ENCODE measurements around the gene PAK1. TPM values are rescaled to one million over a fixed set of nuclear protein-coding genes. Genes with fewer than 3 reads are reported as not detected.

The PAK1 gene
- total RNA-seq, 4 donors from 2014 or later = 17.8 to 34.5 (median 21.6) TPM

GRCh38 chr11:77517226-77517625 lies 43.3 kb upstream of the PAK1 start:
- no peak for TF ChIP-seq POLR2A (IDR thresholded peaks at IDR 0.05)
- TF ChIP-seq, protein P1, sequence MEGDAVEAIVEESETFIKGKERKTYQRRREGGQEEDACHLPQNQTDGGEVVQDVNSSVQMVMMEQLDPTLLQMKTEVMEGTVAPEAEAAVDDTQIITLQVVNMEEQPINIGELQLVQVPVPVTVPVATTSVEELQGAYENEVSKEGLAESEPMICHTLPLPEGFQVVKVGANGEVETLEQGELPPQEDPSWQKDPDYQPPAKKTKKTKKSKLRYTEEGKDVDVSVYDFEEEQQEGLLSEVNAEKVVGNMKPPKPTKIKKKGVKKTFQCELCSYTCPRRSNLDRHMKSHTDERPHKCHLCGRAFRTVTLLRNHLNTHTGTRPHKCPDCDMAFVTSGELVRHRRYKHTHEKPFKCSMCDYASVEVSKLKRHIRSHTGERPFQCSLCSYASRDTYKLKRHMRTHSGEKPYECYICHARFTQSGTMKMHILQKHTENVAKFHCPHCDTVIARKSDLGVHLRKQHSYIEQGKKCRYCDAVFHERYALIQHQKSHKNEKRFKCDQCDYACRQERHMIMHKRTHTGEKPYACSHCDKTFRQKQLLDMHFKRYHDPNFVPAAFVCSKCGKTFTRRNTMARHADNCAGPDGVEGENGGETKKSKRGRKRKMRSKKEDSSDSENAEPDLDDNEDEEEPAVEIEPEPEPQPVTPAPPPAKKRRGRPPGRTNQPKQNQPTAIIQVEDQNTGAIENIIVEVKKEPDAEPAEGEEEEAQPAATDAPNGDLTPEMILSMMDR (IDR thresholded peaks at IDR 0.05) = no peak
- WGBS, 2 donors = 89 to 90% methylated on average over 2 of the region's 2 CpGs

GRCh38 chr11:77515483-77515882 lies 41.6 kb upstream of the PAK1 start:
- DNase-seq (ENCODE audit: low spot score in 2 of 2) = no peak
- no peak overlapping the region for H3K4me3 ChIP-seq (ENCODE audit: low read depth, poor library complexity, severe bottlenecking)
- TF ChIP-seq, protein P1 (IDR thresholded peaks at IDR 0.05) = no peak
- no peak for TF ChIP-seq POLR2A (IDR thresholded peaks at IDR 0.05)
- 61 to 65% methylated on average over 3 of the region's 3 CpGs for WGBS, 2 donors
- intact Hi-C loops (cut with DNase I; ENCODE audit: low total_unique reads) = no loop called here

More at GRCh38 chr11:77517226-77517625, 43.3 kb upstream of the PAK1 start:
- H3K4me3 ChIP-seq (ENCODE audit: low read depth, poor library complexity, severe bottlenecking) = no peak overlapping the region
- DNase-seq (ENCODE audit: low spot score in 2 of 2) = no peak
- intact Hi-C loops (cut with DNase I; ENCODE audit: low total_unique reads) = no loop called here

- no peak for DNase-seq (ENCODE audit: low spot score in 2 of 2)
- intact Hi-C loops (cut with DNase I; ENCODE audit: low total_unique reads) = no loop called here
- no peak overlapping the region for H3K4me3 ChIP-seq (ENCODE audit: low read depth, poor library complexity, severe bottlenecking)
- TF ChIP-seq POLR2A (IDR thresholded peaks at IDR 0.05) = no peak
- TF ChIP-seq, protein P1 (IDR thresholded peaks at IDR 0.05) = no peak
- WGBS, 2 donors = 43 to 57% methylated on average over 3 of the region's 3 CpGs
These were observed 41.2 kb upstream of the PAK1 start for GRCh38 chr11:77515063-77515462.

DNA sequence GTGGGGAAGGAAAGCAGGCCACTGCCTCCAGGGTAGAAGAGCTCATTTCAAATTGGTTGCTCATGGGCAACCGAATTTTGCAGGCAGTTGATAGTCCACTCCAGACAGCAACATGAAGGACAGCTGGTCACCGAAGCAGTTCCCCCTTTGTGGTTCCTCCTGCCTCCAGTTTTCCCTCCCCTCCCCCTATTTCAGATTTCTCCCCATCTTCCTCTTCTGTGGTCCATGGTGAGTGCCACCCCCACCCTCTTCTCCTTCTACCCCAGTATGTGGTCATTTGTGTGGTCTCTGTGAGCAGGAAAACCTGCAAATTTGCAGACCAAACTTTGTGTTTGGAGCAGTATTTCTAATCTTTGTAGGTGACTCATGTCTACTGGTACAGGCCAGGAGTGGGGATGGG lies 38.2 kb upstream of the PAK1 start:
- no peak overlapping the region for H3K4me3 ChIP-seq (ENCODE audit: low read depth, poor library complexity, severe bottlenecking)

DNA sequence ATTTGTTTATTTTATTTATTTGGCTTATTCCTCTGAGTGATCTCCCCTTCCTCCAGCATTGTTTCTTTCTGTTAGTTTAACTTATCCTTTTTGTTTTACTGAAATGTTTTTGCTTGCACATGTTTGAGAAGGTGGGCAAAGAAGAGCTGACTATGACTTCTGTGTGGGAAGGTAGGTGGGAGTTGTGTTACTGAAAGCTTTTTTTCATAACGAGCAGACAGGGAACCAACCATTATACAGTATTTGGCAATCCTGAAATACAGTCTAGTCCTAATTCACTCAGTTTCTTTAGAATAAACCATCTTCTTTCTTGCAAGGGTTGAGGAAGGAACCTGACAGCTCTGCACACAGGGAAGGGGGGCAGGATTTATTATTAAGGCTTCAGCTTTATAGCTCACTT lies 37.0 kb upstream of the PAK1 start:
- intact Hi-C loops (cut with DNase I; ENCODE audit: low total_unique reads) = no loop called here
- no peak overlapping the region for H3K4me3 ChIP-seq (ENCODE audit: low read depth, poor library complexity, severe bottlenecking)
- TF ChIP-seq POLR2A (IDR thresholded peaks at IDR 0.05) = no peak
- TF ChIP-seq, protein P1 (IDR thresholded peaks at IDR 0.05) = no peak
- no peak for DNase-seq (ENCODE audit: low spot score in 2 of 2)
- WGBS, 2 donors = 60 to 70% methylated on average over 1 of the region's 1 CpG

More for the DNA sequence above, 38.2 kb upstream of the PAK1 start:
- intact Hi-C loops (cut with DNase I; ENCODE audit: low total_unique reads) = no loop called here
- WGBS, 2 donors = 69 to 79% methylated on average over 2 of the region's 2 CpGs
- TF ChIP-seq, protein P1 (IDR thresholded peaks at IDR 0.05) = no peak
- no peak for DNase-seq (ENCODE audit: low spot score in 2 of 2)

DNA sequence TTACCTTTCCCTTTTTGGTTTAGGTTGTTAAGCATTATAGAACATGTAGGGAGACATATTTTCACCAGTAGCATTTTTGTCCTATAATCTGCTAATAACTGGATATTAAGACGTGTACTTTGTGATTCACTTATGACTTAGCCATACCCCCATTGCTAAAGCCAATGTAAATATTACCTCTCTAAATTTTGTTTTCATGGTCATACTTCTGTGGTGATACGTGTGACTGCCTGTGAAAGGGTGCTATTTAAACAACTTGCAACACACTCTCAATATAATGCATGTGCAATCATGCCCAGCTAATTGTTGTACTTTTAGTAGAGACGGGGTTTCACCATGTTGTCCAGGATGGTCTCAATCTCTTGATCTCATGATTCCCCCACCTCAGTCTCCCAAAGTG lies 36.2 kb upstream of the PAK1 start:
- no peak for DNase-seq (ENCODE audit: low spot score in 2 of 2)
- no peak overlapping the region for H3K4me3 ChIP-seq (ENCODE audit: low read depth, poor library complexity, severe bottlenecking)
- 62% methylated on average over 3 of the region's 3 CpGs for WGBS, 2 donors
- TF ChIP-seq, protein P1 (IDR thresholded peaks at IDR 0.05) = no peak
- no peak for TF ChIP-seq POLR2A (IDR thresholded peaks at IDR 0.05)
- intact Hi-C loops (cut with DNase I; ENCODE audit: low total_unique reads) = no loop called here
